ENCODE data around the gene MUL1.
A peak's percentile ranks its signal among the peaks of the same experiment; 100 is the strongest.
"Not testable (repeated sequence)": the region's sequence is repeated elsewhere in the genome, so short reads cannot be mapped to it uniquely, and the experiment has no call there.

Gene MUL1, protein sequence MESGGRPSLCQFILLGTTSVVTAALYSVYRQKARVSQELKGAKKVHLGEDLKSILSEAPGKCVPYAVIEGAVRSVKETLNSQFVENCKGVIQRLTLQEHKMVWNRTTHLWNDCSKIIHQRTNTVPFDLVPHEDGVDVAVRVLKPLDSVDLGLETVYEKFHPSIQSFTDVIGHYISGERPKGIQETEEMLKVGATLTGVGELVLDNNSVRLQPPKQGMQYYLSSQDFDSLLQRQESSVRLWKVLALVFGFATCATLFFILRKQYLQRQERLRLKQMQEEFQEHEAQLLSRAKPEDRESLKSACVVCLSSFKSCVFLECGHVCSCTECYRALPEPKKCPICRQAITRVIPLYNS

DNA sequence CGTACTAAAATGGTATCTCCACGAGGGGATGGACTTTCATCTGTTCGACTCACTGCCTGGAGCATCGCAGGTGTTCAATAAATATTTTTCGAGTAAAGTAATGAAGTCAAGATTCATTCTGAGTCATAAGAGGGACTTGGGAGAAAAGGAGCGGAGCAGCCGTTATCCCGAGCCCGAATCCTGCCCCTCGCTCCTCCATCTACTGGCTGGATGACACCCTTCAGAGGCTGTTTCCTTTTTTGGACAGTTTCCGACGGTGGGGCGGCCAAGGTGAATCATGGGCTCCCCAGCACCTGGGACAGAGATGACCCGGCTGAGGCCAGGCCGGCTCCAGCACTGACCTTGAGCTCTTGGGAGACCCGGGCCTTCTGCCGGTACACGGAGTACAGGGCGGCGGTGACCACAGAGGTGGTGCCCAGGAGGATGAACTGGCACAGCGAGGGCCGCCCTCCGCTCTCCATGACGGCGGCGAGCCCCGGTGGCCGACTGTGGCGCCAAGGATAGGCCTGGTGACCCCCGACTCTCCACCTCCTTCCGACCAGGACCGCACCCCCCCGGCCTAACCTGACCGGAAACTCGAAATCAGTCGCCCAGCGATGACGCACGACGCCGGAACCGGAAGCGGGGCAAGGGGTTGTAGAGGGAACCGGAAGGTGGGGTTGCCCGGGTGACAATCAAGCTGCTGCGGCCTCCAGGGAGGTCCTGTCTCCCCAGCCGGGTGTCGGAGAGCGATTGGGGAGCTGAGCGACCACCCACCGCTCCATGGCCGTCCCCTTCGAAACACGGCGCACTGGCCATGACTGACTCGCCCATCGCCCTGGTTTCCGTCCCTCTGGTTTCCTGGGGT is at the start of gene MUL1:
Gene MUL1, minus strand, starts transcription at position 588 of the 847 bp plus-strand sequence. Its CDS starts 127 bp downstream, at position 461.
- DNase-seq = peak; percentile 88

DNA sequence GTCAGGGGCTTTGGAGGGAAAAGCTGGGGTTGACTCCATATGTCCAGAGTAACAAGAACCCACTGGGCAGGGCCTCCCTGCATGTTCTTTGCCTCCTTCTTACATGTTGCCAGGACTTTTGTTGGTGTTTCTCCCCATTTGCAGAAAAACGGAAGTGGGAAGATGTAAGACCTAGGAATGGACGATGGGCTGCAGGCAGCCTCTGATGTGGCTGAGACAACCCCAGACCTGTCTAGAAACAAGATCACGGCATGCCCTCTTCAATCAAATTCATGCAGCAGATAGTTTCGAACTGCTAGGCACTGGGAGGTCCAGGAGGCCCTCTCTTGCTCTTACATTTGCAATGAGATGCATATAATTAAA is 47.8 kb upstream of the MUL1 start:
- DNase-seq = no peak

DNA sequence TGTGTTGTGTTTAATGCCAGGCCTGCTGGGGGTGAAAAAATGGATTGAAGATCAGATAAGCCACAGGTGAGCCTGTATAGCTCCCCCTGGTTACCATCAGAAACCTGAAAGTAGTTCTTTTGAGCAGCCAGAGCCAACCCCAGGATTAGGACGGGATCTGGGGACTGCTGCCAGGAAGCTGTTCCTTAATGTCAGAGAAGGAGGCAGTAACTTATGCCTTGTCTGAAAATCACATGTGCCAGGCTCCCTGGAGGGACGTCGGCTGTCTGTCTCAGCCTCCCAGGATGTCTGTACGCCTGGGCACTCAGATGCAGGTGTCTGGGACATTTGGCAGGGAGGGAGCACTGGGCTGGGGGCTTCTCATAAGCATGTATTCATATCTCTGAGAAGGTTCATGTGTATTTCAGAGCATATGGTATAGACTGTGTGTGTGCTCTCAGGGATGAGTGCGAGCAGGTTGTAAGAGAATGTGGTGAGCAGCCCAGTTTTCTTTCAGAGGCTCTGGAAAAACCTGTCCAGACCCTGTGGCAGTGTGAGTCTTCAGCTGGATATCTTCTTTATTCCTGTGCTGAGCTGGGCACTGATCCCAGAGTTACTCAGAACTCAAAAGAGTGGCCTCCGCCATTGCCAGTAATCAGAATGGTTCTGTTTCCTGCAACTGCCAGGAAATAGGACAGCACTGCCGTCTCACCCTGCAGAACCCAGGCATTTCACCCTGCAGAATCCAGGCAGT is 47.2 kb upstream of the MUL1 start:
- DNase-seq = no peak

DNA sequence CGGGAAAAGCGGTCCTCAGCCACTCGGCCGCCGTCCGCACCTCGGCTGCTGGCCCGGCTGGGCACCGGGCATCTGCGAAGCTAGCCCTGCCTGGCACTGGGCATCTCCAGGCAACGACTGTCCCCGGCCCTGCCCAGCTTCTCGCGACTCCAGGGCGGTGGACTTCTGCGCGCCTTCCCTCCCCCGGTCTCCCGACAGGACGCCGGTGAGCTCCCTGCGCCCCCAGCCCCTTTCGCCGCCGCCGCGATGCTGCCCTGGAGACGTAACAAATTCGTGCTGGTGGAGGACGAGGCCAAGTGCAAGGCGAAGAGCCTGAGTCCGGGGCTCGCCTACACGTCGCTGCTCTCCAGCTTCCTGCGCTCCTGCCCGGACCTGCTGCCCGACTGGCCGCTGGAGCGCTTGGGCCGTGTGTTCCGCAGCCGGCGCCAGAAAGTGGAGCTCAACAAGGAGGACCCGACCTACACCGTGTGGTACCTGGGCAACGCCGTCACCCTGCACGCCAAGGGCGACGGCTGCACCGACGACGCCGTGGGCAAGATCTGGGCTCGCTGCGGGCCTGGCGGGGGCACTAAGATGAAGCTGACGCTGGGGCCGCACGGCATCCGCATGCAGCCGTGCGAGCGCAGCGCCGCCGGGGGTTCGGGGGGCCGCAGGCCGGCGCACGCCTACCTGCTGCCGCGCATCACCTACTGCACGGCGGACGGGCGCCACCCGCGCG is 44.9 kb upstream of the MUL1 start:
- no peak for DNase-seq

DNA sequence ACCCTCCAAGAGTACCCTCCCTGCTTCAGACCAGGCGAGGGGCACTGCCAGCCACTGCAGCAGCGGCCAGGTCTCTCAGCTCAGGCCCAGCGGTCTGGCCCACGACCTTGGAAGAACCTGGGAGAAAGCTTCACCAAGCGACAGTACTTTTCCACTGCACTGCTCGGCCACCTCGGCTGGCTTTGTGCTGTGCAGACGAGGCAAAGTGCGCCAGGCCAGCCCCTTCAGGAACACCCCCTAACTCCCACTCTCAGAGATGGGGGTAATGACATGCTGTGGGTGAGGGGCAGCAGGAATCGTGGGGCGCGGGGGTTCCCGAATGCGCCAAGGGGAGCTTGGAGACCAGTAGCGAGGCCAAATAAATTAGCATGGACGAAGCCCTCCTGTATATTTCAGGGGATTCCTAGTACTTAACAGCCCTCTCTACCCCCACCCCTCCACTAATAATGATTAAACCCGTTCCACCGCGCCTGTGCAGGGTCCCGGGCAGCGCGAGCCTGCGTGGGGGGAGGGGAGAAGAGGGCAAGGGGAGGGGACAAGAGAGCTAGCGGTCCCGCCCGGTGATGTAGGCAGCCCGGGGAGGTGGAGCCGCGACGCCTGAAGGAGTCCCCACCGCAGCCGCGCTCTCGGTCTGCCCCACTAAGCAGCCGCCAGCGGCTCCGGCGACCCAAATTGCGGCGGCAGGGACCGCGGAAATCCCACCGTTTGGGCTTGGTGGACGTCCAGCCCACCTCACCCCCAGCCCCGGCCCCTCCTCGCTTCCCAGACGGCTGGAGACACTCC is 44.2 kb upstream of the MUL1 start, which contains the start of gene FAM43B:
Gene FAM43B, plus strand, starts transcription at position 629 of the 783 bp plus-strand sequence. CDS start 401 bp downstream, outside the sequence.
- DNase-seq = no peak

DNA sequence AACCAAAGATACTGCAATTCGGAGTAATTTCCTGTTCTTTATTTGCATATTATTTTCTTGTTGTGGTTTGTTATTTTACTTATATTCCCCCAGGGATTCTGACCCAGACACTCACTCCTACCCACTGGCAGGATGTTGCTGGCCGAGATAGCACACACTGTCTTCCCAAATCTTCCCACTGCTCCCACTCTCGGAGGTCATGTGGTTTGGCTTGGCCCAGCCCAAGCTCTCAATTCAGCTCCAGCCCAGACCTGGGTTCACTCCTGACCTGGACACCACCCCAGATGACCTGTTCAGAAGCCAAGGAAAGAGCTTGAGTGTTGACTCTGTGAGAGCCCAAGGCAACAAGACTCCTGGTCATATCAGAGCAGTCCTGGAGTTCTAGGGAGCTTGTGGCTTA is 43.2 kb upstream of the MUL1 start:
- no peak for DNase-seq

DNA sequence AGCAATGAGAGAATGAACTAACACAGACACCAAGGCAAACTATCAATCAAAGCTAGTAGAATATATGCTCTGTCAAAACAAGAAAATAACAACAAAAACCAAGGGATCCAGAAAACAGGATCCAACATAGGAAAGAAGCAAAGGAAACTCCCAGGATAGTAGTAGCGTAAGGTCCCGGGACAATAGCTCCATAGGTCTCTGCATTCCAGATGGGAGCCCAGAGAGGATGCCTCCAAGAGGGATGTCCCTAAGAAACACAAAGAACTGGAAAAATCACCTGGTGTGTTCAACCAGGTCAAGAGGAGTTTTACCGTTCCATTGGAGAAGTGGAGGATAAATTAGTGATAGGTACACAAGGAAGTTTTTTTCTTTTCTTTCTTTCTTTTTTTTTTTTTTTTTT is 38.7 kb upstream of the MUL1 start:
- DNase-seq = no peak

DNA sequence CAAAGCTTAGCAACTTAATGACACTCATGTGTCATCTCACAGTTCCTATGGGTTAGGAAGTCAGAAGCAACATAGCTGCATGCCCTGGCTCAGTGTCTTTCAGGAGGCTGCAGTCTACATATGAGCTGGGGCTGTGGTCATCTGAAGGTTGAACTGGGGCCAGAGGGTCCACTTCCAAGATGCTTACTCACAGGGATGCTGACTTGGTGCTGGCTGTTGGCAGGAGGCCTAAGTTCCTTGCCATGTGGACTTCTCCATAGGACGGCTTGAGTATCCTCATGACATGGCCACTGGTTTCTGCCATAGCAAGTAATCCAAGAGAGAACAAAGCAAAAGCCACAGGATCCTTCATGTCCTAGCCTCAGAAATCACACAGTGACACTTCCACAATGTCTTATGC is 32.3 kb upstream of the MUL1 start:
- no peak for DNase-seq

DNA sequence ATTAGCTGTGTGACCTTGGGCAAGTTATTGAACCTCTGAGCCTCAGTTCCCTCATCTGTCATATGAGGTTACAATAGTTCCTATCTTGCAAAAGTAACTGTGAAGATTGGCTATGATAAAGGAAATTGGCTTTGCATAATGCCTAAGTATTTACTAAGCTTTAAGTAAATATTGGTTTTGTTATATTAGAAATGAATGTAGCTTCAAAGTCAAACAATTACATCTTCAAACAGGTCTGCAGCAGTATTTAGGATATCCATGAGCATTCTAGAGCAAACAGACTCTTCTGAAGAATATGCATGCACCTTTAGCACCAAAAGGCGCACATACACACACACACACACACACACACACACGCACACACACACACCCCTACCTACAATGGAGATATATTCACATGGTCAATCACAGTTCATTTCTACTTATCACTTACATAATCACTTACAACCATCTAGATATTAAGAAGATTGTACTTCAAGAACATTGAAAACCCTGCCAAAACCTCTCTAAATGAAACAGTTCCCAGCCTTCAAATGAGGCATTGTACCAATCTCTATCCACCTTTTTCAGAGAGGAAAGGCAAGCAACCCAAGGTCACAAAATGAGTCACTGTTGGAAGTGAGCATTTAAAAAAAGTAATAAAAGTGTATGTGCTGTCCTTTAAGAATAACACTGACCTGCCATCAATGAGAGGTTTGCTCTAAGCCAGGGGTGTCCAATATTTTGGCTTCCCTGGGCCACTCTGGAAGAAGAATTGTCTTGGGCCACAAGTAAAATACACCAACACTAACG is 31.0 kb upstream of the MUL1 start:
- no peak for DNase-seq

DNA sequence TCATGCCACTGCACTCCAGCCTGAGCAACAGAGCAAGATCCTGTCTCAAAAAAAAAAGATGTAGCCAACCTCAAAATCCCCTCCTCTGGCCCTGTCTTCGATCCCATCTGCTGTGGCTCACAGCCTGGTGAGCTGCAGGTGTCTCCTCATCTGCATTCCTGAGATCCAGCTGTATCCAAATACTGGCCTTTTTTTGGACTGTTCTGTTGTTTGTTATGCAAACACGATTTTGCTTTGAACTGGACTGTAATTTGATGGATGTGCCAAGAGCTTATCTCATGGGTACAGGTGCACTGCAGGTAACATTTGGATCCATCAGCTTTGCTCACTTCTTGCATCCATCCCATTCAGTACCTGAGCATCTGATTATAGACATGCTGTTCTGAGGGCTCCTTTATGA is 30.3 kb upstream of the MUL1 start:
- no peak for DNase-seq

DNA sequence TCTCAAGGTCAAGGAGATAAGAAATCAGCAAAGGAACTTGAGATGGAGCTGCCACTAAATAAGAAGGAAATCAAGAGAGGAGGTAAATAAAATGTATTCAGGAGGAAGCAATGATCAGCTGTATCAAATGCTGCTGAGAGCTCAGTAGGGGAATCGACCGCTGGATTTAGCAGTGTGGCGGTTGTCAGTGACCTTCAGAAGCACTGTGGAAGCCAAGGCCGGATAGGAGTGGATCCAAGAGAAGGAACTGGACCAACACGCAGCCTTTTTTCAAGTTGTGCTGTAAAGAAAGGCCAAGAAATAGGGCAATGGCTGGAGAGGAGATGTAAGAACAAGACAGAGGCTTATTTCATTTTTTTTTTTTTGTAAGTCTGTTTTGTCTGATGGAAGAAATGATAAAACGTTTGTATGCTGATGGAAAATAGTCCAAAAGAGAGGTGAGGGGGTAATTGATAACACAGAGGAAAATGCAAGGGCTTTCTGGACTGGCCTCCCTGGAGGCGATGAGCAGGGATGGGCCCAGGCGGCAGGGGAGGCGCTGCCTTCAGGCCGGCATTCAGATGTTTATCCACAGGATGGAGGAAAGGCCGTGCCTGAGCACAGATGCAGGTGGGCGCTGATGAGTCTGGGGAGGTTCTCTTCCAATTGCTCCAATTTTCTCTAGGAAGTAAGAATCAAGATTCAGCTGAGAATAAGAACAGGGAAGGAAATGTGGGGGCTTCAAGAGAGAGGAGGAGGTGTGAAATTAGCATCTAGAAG is 26.9 kb upstream of the MUL1 start:
- no peak for DNase-seq

DNA sequence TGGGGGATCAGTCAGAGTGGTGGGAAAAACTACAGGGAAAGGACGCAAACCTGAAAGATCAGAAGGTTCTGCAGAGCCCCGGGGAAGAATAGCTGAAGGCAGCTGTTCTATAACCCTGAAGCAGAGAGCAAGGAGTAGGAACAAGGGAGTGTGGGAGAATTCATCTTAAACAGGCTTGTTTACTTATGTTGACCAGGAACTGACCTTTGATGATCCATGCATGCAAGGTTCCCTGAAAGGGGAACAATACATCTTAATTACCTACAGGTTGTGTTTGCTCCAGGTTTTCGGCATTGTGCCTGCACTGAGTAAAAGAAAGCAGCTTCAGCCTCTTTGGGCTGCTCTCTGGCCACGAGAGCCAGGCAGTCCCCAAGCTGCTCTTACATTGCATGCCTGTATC is 25.7 kb upstream of the MUL1 start:
- DNase-seq = no peak

DNA sequence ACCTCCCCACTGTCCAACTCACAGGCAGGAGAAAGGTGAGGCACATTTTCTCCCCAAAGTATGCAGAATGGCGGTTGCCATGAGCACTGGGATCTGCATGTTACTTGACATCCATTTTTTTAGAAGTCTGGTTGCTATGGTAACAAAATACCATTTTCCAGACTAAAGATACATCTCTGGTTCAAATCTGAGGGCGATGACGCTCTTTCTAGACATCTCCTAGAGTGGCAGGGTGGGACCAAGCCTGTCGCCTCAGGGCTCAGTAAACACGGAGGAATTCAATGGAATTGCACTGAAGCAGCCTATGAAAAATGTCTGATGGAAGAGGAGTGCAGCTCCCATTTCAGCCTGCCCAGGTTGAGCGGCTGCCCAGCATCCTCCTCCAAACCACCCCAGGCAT is 22.9 kb upstream of the MUL1 start:
- DNase-seq = no peak

DNA sequence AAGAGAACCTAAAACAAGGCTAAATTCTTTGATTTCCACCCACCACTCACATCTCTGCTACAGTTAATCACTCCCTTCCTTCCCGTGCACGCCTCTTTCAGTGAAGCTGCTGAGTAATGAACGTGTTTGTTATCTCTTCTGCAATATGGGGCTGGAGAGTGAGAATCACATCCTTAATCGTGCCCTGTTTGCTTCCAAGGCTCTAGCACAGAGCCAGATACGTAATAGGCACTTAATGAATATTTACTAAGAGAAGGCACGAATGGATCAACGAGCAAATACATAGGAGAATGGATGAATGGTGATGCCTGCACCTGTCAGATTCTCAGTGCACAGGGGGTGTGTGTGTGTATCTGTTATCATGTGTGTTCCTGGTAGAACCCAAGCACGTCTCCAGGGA is 22.4 kb upstream of the MUL1 start:
- DNase-seq = no peak

DNA sequence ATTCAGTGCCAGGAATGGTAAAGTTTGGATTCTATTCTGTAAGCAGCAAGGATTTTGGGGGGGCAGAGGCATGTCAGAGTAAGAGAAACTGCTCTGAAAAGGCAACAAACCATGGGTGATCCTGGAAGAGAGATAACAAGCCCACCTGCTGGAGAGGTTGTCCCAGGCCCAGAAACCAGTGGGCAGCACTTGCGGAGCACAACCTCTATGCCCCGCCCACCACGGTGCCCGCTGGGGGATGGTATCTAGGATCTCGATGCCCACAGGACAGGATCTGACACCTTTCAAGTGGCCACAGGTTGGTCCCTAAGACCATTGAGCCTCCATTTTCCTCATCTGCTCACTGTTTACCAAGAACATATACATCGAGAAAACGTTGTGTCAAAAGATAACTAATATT is 20.3 kb upstream of the MUL1 start:
- no peak for DNase-seq

DNA sequence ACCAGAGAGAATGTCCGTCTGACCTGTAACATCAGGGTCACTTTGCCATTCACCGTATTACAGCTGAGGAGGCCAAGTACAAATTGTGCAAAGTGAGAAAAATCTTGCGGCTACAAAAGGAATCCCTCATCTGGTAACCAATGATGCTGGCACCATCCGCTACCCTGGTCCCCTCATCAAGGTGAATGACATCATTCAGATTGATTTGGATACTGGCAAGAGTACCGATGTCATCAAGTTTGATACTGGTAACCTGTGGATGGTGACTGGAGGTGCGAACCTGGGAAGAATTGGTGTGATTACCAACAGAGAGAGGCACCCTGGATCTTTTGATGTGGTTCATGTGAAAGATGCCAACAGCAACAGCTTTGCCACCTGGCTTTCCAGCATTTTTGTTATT is 18.3 kb upstream of the MUL1 start:
- no peak for DNase-seq

DNA sequence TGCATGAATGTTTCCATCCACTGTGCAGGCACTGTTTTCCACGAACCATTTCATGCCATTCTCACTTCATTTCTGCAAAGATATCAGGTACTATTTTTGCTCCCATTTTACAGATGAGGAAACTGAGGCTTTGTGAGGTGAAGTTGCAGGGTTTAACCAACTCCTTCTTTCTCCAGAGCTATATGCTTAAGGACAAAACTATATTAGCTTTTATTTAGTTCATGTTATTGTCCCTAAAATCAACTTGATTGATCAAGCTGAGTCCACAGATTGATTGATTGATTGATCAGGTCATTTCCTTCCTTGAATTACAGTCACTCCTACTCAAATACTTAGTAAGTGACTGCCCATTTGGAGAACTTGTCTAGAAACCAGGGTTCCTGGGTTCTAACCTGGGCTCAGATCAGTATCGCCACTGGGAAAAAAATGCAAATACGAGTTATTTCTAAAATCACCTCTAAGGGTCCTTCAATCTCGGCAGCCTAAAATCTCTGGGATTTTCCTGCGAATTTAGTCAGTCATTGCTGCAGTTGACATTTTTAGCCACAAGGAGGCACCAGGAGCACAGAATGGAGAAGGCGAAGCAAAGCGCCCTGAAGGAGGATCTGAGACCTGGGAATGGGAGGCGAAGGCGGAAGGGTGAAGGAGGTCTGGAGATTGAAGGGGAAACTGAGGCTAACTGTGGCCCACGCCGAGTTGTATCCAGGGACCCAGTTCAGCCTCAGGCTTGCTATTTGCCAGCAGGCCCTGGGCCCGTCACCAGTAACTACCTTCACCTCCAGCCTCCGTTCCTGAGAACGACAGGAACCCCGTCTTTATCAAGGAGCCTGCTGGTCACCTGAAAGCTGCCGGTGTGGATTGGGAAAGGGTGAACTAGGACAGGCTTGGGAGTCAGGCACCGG is 14.3 kb upstream of the MUL1 start:
- DNase-seq = peak; percentile 69

DNA sequence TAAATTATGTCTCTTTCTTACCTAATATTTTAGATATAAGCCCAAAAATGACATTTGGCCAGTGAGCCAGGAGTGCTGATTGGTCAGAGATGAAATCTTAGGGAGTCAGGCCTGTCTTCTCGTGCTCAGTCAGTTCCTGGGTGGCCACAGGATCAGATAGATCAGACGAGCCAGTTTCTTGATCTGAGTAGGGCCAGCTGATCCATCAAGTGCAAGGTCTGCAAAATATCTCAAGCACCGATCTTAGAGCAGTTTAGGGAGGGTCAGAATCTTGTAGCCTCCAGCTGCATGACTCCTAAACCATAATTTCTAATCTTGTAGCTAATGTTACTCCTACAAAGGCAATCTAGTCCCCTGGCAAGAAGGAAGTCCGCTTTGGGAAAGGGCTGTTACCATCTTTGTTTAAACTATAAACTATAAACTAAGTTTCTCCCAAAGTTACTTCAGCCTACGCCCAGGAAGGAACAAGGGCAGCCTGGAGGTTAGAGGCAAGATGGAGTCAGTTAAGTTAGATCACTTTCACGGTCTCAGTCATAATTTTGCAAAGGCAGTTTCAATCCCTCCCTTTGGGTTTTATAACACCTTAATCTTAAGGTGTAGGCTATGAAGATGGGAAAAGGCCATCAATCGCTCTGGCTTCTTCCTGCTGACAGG is 11.8 kb upstream of the MUL1 start:
- DNase-seq = not testable (repeated sequence)

Measured in T1000 (cell line).